Measurements from ENCODE around the gene TTLL4. TPM values are rescaled to one million over a fixed set of nuclear protein-coding genes. Genes with fewer than 3 reads are reported as not detected.

TTLL4 gene
- total and polyA plus RNA-seq, 10 donors, result 6.2 to 40.5 (median 19.6) TPM

GRCh38 chr2:218727502-218728165 is 17.0 kb downstream of the TTLL4 start:
- no peak for DNase-seq
- Histone ChIP-seq H3K4me1 (peaks cover 0 to 42% (median 10%) of the 10 kb centered on the region in 6 donors), H3K27me3 (replicated peaks in 1 of 7) (no peaks in the 10 kb centered on the region), H3K27ac (peak overlapping the region in 1 of 8 donors; percentile 23), H3K36me3 (peaks cover 0 to 37% (median 0%) of the 10 kb centered on the region in 6 donors), H3K4me3 (no peak overlapping the region), H3K9me3 (peaks cover 6 to 33% (median 31%) of the 10 kb centered on the region in 8 donors)
- WGBS, 5 donors, result 89 to 96% (median 93%) methylated on average over 6 of the region's 6 CpGs
- intact Hi-C loops (cut with DNase I; ENCODE audit: low total_unique reads), result no loop called here
- TF ChIP-seq POLR2AphosphoS5 (IDR thresholded peaks at IDR 0.05), result no peak
- TF ChIP-seq CTCF (IDR thresholded peaks at IDR 0.05 in 8 of 11, conservative IDR thresholded peaks at IDR 0.05 in 3 of 11), result peak in 6 of 11 experiments; percentile 30 to 67 (median 46)

GRCh38 chr2:218729640-218730039 is 19.0 kb downstream of the TTLL4 start:
- intact Hi-C loops (cut with DNase I; ENCODE audit: low total_unique reads), result no loop called here
- no peak for TF ChIP-seq CTCF (IDR thresholded peaks at IDR 0.05 in 8 of 11, conservative IDR thresholded peaks at IDR 0.05 in 3 of 11)
- TF ChIP-seq POLR2AphosphoS5 (IDR thresholded peaks at IDR 0.05), result no peak
- no peak for TF ChIP-seq POLR2A (IDR thresholded peaks at IDR 0.05)
- Histone ChIP-seq H3K9me3 (peaks cover 6 to 33% (median 31%) of the 10 kb centered on the region in 8 donors), H3K27ac (no peak overlapping the region), H3K36me3 (peaks cover 0 to 40% (median 0%) of the 10 kb centered on the region in 6 donors), H3K4me3 (no peak overlapping the region), H3K27me3 (replicated peaks in 1 of 7) (no peaks in the 10 kb centered on the region), H3K4me1 (peaks cover 0 to 49% (median 24%) of the 10 kb centered on the region in 6 donors)
- WGBS, 5 donors, result 95 to 99% (median 96%) methylated on average over 3 of the region's 3 CpGs
- DNase-seq, result no peak

- Histone ChIP-seq H3K27me3 (replicated peaks in 1 of 7) (no peaks in the 10 kb centered on the region), H3K4me3 (peak overlapping the region in 1 of 8 donors; percentile 27), H3K4me1 (peaks cover 0 to 52% (median 24%) of the 10 kb centered on the region in 6 donors), H3K9me3 (peaks cover 0 to 9% (median 6%) of the 10 kb centered on the region in 8 donors), H3K27ac (peak overlapping the region in 7 of 8 donors; percentile 22 to 88 (median 58)), H3K36me3 (peaks cover 0 to 32% (median under 1%) of the 10 kb centered on the region in 6 donors)
- no peak for TF ChIP-seq POLR2A (IDR thresholded peaks at IDR 0.05)
- no peak for TF ChIP-seq POLR2AphosphoS5 (IDR thresholded peaks at IDR 0.05)
- TF ChIP-seq CTCF (IDR thresholded peaks at IDR 0.05 in 8 of 11, conservative IDR thresholded peaks at IDR 0.05 in 3 of 11), result no peak
- 94 to 99% (median 97%) methylated on average over 5 of the region's 5 CpGs for WGBS, 5 donors
- no peak for DNase-seq
- intact Hi-C loops (cut with DNase I; ENCODE audit: low total_unique reads), result no loop called here
Measured at GRCh38 chr2:218732052-218732760, 21.6 kb downstream of the TTLL4 start.

GRCh38 chr2:218732761-218733158 is 22.1 kb downstream of the TTLL4 start:
- H3K9me3 ChIP-seq, result peaks cover 0 to 3% (median under 1%) of the 10 kb centered on the region in 8 donors
- WGBS, 5 donors, result 38 to 68% (median 47%) methylated on average over 2 of the region's 2 CpGs
- peak overlapping the region in 6 of 8 donors; percentile 22 to 88 (median 66) for H3K27ac ChIP-seq
- DNase-seq, result no peak
- intact Hi-C loops (cut with DNase I; ENCODE audit: low total_unique reads), result no loop called here
- peaks cover 0 to 32% (median 5%) of the 10 kb centered on the region in 6 donors for H3K36me3 ChIP-seq
- TF ChIP-seq CTCF (IDR thresholded peaks at IDR 0.05 in 8 of 11, conservative IDR thresholded peaks at IDR 0.05 in 3 of 11) (no peak), POLR2AphosphoS5 (IDR thresholded peaks at IDR 0.05) (no peak), POLR2A (IDR thresholded peaks at IDR 0.05) (no peak)
- peaks cover 0 to 52% (median 24%) of the 10 kb centered on the region in 6 donors for H3K4me1 ChIP-seq
- H3K4me3 ChIP-seq, result peak overlapping the region in 1 of 8 donors; percentile 27
- H3K27me3 ChIP-seq (replicated peaks in 1 of 7), result no peaks in the 10 kb centered on the region
